Lower leg skin (tissue), 4 donors: Measurements from ENCODE around the gene MTTP. TPM values are rescaled to one million over a fixed set of nuclear protein-coding genes. Genes with fewer than 3 reads are reported as not detected.

Source experiments
- DNase-seq, 2 donors: peaks; one replicate each; pipeline ENCODE4 v3.0.0-alpha.2; 2019; ENCODE audit warnings: low spot score in 2 of 2
- H3K4me3 ChIP-seq: fragments of 200-600 bp; sonication (generic); 2 replicates; pipeline ENCODE4 v1.5.1; 2017; ENCODE audit warnings: mild to moderate bottlenecking, low read depth; ENCODE audit not compliant: poor library complexity, severe bottlenecking
- POLR2A ChIP-seq, 2 donors: fragments of 450-650 bp; IDR thresholded peaks; one replicate each; pipeline ENCODE4 v1.6.1; 2016 to 2017; ENCODE audit warnings: antibody characterized with exemption in 2 of 2, mild to moderate bottlenecking in 1 of 2, moderate library complexity in 1 of 2
- WGBS, 2 donors: methylation state at CpG; one replicate each; pipeline ENCODE4 v1.1.5; 2018; 5-methylcytosine and 5-hydroxymethylcytosine counted together
- intact Hi-C: fragments of 100-400 bp; cut with DNase I; formaldehyde crosslinking; loops from one replicate; pipeline ENCODE4 v1.15.0; 2023; ENCODE audit warnings: low total_unique reads
- total RNA-seq, 4 donors: library from RNA; depleted of rRNA; stranded (reverse); fragments of >200 nt; gene quantifications; one replicate each; pipeline ENCODE4 v1.1.0, GENCODE V29; 2016
- TF ChIP-seq, protein P1 (sequence below), 3 donors: fragments of 450-650 bp; IDR thresholded peaks; one replicate each; pipeline ENCODE4 v1.5.1; 2016; ENCODE audit warnings: antibody characterized with exemption in 3 of 3, mild to moderate bottlenecking in 3 of 3, moderate library complexity in 2 of 3

Gene MTTP
- total RNA-seq, 4 donors from 2014 or later = 0.26 to 0.47 TPM; not detected in 2

DNA sequence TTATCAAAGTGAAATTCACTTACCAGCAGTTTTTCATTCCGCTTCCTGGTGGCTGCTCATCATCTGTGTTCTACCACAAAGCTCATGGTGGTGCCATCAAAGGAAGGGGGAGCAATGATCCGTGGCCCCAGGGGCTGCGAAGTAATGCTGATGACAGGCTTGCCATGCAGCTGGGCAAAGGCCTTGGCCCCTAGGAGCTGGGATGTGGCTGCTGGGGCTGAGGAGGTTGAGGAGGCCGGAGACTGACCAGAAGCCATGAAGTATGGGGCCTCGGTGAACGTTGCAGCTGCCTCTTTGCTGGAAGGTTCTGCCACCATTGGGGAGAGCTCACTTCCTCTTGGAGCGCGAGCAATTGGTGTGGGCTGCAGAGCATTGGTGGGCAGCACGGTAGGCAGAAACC is 74.6 kb downstream of the MTTP start:
- 91% methylated on average over 9 of the region's 9 CpGs for WGBS, 2 donors
- DNase-seq = no peak
- TF ChIP-seq, protein P1, sequence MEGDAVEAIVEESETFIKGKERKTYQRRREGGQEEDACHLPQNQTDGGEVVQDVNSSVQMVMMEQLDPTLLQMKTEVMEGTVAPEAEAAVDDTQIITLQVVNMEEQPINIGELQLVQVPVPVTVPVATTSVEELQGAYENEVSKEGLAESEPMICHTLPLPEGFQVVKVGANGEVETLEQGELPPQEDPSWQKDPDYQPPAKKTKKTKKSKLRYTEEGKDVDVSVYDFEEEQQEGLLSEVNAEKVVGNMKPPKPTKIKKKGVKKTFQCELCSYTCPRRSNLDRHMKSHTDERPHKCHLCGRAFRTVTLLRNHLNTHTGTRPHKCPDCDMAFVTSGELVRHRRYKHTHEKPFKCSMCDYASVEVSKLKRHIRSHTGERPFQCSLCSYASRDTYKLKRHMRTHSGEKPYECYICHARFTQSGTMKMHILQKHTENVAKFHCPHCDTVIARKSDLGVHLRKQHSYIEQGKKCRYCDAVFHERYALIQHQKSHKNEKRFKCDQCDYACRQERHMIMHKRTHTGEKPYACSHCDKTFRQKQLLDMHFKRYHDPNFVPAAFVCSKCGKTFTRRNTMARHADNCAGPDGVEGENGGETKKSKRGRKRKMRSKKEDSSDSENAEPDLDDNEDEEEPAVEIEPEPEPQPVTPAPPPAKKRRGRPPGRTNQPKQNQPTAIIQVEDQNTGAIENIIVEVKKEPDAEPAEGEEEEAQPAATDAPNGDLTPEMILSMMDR (IDR thresholded peaks at IDR 0.05) = no peak
- TF ChIP-seq POLR2A (IDR thresholded peaks at IDR 0.05) = no peak
- H3K4me3 ChIP-seq = no peak overlapping the region
- intact Hi-C loops = no loop called here

DNA sequence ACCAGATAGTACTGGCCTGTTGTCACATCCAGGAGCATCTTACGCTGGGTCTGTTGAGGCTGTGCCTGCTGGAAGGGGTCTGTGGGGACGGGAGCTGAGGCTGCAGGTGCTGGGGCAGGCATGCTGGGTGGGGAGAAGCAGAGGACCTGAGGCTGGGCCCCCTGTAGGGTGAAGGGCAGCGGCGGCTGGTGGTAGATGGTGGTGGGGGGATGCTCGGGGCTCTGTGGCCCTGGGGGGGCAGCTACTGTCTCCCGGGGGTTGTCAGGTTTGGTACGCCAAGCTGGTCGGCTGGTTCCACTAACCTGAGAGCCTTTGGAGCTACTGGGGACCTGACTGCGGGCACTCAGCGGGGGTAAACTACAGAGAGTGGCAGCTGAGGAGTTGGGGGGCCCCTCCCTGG is 75.2 kb downstream of the MTTP start:
- H3K4me3 ChIP-seq = no peak overlapping the region
- no peak for DNase-seq
- intact Hi-C loops = no loop called here
- no peak for TF ChIP-seq POLR2A (IDR thresholded peaks at IDR 0.05)
- TF ChIP-seq, protein P1 (IDR thresholded peaks at IDR 0.05) = no peak
- WGBS, 2 donors = 91 to 94% methylated on average over 10 of the region's 10 CpGs

GRCh38 chr4:99651016-99651769 is 76.6 kb downstream of the MTTP start:
- peak in 1 of 2 donors; percentile 84 for DNase-seq
- TF ChIP-seq, protein P1 (IDR thresholded peaks at IDR 0.05) = no peak
- TF ChIP-seq POLR2A (IDR thresholded peaks at IDR 0.05) = no peak
- intact Hi-C loops = no loop called here
- WGBS, 2 donors = 92 to 95% methylated on average over 16 to 18 of the region's 18 CpGs
- H3K4me3 ChIP-seq = no peak overlapping the region

DNA sequence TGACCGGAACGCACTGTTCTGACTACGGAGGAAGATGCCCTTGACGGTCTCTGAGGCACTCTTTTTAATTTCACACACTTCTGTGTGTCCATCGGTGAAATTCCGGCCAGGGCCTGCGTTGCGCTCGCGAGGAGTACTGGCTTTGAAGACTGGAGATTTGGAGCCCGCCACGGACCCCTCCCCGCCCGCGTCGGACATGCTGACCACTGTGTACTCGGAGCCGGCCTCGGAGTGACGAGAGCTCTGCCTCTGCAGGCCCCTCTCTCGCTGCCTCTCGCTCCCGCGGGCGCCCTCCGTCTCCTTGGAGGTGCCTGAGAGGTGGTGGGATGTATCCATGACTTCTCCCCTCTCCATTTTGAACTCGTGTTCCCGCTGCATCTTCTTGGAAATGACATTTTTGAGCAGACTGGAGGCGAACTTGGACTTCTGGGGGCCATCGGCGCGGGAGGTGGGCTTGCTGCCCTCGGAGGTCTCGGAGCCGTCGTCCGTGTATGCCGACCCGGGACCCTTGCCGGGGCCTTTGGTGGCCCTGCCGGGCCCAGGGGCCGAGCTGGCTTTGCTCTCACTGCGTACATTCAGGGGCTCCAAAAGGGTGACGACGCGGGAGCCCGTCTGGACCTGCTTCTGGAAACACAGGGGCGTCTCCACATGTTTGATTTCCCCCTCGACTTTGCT is 77.3 kb downstream of the MTTP start:
- intact Hi-C loops = no loop called here
- H3K4me3 ChIP-seq = no peak overlapping the region
- 96% methylated on average over 49 of the region's 49 CpGs for WGBS, 2 donors
- DNase-seq = peak in 1 of 2 donors; percentile 84
- no peak for TF ChIP-seq POLR2A (IDR thresholded peaks at IDR 0.05)
- TF ChIP-seq, protein P1 (IDR thresholded peaks at IDR 0.05) = no peak

GRCh38 chr4:99652596-99653436 is 78.2 kb downstream of the MTTP start:
- 94 to 95% methylated on average over 30 to 31 of the region's 43 CpGs for WGBS, 2 donors
- TF ChIP-seq, protein P1 (IDR thresholded peaks at IDR 0.05) = no peak
- no peak for TF ChIP-seq POLR2A (IDR thresholded peaks at IDR 0.05)
- intact Hi-C loops = no loop called here
- no peak for DNase-seq
- H3K4me3 ChIP-seq = no peak overlapping the region
